Gastroesophageal sphincter (tissue), 3 donors: Measurements from ENCODE around the gene NDRG2.

Experiments used
- CTCF ChIP-seq, 4 experiments: fragments of 200-600 bp in 2 of 4; fragments of 450-650 bp in 2 of 4; sonication (generic) in 1 of 4; IDR thresholded peaks; one replicate each; pipeline ENCODE4 v1.5.1; 2017 to 2019; ENCODE audit warnings: antibody characterized with exemption in 4 of 4, mild to moderate bottlenecking in 2 of 4, moderate library complexity in 2 of 4
- EP300 ChIP-seq: sonication (generic); formaldehyde crosslinking; IDR thresholded peaks from one replicate; pipeline ENCODE4 v1.6.1; 2017; ENCODE audit warnings: antibody characterized with exemption, mild to moderate bottlenecking

GRCh38 chr14:20997115-20997514, 27.7 kb downstream of the NDRG2 start:
- TF ChIP-seq CTCF (IDR thresholded peaks at IDR 0.05) = no peak
- TF ChIP-seq EP300 = no peak
